GM19324 (cell line): ENCODE results near the gene KCNT2.
"Not testable (repeated sequence)": the region's sequence is repeated elsewhere in the genome, so short reads cannot be mapped to it uniquely, and the experiment has no call there.

Source experiments
- ATAC-seq: cut with Tn5 transposase; IDR thresholded peaks from one replicate; pipeline ENCODE4 v1.9.1; 2021; ENCODE audit warnings: mild to moderate bottlenecking, moderate library complexity; ENCODE audit not compliant: unreplicated experiment, low FRiP score

The KCNT2 gene

GRCh38 chr1:196593955-196594354, 14.3 kb downstream of the KCNT2 start:
- ATAC-seq = no peak

DNA sequence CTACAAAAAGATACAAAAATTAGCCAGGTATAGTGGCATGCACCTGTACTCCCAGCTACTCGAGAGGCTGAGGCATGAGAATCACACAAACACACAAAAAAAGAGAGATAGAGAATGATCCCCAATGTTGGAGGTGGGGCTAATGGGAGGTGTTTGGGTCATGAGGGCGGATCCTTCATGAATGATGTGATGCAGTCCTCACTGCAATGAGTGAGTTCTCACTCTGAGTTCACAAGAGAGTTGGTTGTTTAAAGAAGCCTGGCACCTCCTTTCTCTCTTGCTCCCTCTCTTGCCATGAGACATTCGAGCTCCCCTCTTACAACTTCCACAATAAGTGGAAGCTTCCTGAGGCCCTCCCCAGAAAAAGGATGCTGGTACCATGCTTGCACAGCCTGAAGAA, 17.3 kb downstream of the KCNT2 start:
- no peak for ATAC-seq

DNA sequence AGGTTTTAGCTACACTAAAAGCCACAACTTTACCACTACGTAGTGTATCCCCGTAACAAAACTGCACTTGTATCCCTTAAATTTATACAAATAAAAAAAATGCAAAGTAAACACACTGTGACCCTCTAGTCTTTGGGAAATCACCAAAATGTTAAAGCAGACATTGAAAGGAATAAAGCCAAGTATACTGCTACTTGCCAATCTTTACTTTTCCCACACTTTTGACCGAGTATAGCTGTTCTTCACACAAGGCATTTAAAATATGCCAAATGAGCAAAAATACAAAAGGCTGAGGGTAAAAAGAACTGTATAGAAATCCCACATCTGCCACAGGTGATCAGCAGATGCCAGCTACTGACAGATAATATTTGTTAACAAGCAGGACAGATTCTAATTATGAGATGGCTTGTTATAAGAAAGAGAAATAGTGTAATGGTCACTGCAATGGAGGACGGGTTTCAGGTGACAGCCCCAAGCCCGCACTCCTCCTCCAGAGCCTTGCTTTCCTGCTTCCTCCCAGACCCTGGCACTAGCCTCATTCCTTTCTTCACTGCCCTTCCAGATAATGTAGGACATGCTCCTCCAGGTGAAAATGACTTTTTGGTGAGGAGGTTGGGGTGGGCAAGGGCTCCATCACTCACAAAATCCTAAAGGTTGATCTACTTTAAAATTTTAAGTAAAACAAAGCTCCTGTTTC, 18.1 kb downstream of the KCNT2 start:
- ATAC-seq = no peak

GRCh38 chr1:196584696-196585095, 23.5 kb downstream of the KCNT2 start:
- ATAC-seq = no peak

DNA sequence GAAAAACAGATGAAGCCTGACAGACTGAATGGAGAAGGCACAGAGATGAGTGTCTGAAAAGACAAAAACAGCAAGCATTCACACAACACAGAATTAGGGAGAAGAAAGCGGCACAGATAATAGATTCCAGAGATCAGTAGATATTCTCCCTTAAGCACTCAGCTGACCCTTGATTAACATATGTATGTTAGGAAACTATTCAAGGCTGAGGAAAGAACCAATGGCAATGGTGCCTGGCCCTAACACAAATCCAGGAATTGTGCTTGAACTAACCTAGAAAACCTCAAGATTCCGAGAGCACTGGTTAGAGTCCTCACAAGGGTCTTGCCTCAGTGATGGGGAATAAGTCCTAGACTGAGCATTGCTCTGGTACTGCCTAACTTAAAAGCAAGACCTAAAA, 30.9 kb downstream of the KCNT2 start:
- no peak for ATAC-seq

DNA sequence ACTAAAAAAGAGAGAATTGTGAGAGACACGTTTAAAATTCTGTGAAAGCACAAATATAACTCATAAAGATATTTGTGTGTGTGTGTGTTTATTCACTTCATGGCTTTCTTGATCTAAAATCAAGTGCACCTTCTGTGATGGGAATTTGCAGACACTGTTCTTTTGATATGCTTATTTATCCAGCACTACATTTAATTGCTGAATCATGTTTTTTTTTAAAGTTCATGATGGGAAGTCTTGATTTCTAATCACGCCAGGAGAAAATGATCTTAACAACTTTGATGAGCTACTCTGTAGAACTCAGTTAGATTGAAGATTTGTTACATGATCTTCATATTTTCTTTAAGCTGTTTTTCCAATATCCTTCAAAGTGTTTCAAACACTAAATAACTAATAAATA, 35.0 kb downstream of the KCNT2 start:
- no peak for ATAC-seq

DNA sequence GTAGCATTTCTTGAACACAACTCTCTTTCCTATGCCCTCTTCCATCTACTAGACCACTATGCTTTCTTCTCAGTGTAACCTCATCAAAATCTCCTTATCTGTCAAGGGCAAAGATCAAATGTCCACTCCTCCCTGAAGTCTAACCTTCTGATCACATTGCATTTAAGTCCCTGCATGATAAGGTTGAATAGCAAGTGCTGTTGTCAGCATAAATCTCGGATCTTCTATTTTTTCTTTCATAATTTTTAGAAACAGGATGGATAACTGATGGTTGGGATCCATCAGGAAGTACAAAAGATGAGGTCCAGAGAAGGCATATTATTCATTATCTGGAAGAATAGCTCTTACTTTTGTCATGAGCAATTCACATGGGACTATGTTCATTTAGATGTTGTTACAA, 41.0 kb downstream of the KCNT2 start:
- no peak for ATAC-seq

DNA sequence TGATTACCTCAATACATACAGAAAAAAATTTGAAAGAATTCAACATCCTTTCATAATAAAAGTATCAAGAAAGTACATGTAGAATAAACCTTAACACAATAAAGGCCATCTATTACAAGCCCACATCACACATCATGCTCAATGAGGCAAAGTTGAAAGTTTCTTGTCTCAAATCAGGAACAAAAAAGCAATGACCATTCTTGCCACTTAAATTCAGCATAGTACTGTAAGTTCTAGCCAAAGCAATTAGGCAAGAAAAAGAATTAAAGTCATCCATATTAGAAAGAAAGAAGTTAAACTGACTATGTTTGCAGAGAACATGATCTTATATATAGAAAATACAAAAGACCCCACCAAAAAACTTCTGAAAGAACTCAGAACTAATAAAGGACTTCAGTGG, 44.5 kb downstream of the KCNT2 start:
- ATAC-seq = no peak

DNA sequence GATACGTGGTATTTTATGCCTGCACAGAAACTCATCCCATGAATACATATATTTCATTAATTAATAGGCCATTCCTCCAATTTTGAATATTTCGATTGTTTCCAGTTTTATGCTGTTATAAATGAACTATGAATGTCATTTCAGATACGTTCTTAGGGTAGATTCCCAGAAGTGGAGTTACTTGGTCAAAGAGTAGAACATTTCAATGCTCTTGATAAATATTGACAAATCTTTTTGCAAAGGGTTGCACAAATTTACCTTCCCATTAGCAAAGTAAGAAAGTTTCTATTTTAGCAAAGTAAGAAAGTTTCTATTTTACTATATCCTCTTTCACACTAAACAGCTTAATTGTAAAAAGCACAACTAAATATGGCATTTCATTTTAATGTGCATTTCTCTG, 48.9 kb downstream of the KCNT2 start:
- ATAC-seq = no peak

DNA sequence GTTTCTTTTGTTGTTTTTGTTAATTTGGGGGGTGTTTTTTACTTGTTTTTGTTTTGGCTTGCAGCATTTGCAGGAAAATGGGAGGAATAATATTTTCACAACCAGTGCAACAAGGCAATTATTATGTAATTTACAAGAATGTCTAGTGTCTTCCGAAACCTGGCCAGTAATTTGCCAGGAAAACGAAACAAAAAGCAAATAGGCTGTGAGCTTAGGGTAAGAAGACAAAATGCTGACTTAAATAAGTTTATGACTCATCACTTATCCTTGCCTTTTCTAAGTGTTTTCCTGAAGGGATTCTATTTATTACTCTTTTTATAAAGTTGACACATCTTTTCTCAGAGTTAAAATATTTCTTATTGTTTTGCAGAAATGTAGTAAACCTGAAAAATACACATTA, 49.8 kb downstream of the KCNT2 start:
- ATAC-seq = no peak

- ATAC-seq = no peak
Measured at GRCh38 chr1:196557797-196558196, 50.4 kb downstream of the KCNT2 start.

- ATAC-seq = no peak
Measured at GRCh38 chr1:196550731-196551130, 57.5 kb downstream of the KCNT2 start.

DNA sequence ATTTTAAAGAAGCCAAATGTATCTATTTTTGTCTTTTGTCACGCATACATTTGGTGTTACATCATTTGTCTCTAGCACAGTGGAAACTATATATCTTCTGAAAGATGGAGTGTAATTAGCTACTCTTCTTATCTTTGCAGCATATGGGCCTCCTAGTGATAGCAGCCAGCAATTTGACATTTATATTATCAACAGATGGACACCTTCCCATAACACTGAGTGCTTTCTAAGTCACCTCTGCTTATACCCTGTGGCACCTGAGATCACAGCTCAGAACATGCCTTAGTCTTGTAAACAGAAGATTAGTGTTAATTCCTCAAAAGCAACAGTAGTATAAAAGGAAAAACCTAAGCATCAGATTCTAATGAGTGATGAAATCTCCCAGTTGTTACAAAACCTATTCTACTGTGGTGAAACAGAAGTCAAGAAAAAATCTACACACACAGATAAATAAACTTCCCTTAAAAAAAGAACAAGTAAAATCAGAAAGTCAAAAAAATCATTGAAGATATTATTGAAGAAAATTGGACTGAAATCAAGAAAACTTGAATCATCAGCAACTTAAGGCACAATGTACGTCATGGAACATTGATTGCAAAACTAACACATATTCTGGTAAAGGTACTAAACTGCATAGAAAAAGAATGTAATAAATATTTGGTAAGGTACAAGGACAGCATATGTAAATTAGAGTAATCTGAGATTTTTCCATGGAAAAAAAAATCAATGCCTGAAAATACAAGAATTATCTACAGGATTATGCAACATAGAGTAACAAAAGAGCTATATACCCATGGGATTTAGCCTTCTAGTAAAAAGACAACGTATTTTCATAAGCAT, 61.7 kb downstream of the KCNT2 start:
- no peak for ATAC-seq

- no peak for ATAC-seq
Measured at GRCh38 chr1:196545222-196545621, 63.0 kb downstream of the KCNT2 start.

DNA sequence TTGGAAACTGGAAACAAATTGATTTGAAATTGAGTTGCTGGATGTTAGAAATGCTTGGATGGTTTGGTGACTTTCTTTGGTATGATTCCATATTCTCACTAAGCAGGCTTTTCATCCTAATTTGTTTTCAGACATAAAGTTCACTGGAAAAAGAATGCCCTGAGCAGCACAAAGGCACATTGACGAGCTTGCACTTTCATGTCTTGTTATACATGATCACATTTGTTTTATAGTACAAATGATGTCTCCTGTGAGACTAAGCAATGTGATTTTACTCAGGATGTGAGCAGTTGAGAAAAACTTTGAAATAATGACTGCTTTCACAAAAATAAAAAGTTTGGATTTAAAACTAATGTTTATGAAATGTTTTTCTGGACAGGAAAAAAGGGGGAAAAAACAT, 63.6 kb downstream of the KCNT2 start:
- no peak for ATAC-seq

DNA sequence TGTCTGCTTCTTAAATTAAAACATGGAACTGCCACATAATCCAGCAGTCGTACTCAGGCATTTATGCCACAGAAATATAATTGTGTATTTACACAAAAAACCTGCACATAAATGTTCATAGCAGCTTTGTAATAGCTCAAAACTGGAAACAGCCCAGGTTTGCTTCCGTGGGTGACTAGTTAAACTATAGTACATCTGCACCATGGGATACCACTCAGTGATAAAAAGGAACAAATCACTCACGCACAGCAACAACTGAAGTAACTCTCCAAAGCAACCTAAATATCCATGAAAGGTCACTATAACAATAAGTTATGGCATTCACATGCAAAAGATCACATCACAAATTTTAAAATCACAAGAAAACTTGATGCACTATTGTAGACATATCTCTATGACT, 64.4 kb downstream of the KCNT2 start:
- ATAC-seq = no peak

- ATAC-seq = no peak
Measured at GRCh38 chr1:196538473-196538872, 69.8 kb downstream of the KCNT2 start.

DNA sequence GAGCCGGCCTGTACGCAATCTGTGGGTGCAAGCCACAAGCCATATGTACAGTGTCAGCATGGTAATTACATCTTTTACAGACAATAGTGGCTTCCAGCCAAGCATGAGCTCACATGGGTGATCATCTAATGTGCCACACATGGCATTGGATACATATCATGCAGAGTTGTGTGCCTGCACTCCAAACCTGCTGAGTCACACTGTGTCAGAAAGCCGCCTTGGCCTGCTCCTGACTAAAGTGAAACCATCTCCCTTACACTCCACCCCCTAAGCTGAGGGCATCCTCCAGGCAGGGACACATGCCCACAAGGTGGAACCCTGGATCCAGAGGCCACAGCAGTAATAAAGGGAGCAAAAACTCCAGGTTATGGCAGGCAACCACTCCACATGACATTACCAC, 72.5 kb downstream of the KCNT2 start:
- ATAC-seq = no peak

GRCh38 chr1:196531737-196532524, 76.3 kb downstream of the KCNT2 start:
- ATAC-seq = no peak

DNA sequence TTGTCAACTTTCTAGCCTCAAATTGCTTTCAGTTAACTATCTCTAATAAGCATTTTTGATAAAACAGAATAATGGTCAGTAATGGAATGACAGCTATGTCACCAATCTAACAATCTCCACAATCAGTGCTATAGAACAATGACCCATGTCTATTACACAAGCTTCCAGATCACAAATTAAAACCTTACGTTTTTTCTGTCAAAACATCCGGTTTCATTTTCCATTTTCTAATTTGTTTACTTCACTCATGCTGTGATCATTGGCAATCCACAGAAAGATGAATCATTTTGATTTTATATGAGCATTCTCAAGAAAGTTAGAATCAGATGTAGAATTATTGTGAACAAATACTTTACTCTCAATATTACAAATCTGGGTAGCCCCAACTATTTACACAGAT, 80.3 kb downstream of the KCNT2 start:
- ATAC-seq = no peak

- not testable (repeated sequence) for ATAC-seq
Measured at GRCh38 chr1:196522574-196523345, 85.5 kb downstream of the KCNT2 start.
